Fibroblast of villous mesenchyme (primary cell): ENCODE measurements around the gene FER. TPM values are rescaled to one million over a fixed set of nuclear protein-coding genes. Genes with fewer than 3 reads are reported as not detected.

Experiments
- DNase-seq: peaks from one replicate; pipeline ENCODE4 v3.0.0-alpha.2; 2010; ENCODE audit warnings: low read depth
- H3K4me3 ChIP-seq: 2 replicates; pipeline ENCODE4 v1.5.1; 2011; ENCODE audit warnings: low read depth, mild to moderate bottlenecking, low read length
- CTCF ChIP-seq: IDR thresholded peaks from 2 replicates; pipeline ENCODE4 v1.5.1; 2012; ENCODE audit warnings: low read depth, mild to moderate bottlenecking, low read length; ENCODE audit not compliant: insufficient read depth
- total RNA-seq: library from RNA; depleted of rRNA; stranded (reverse); fragments of >200 nt; gene quantifications from 2 replicates; pipeline ENCODE4 v1.2.3, GENCODE V29; 2012

FER gene
- total RNA-seq, 1 donor, result 43.6 TPM

- no peak overlapping the region for H3K4me3 ChIP-seq
- no peak for DNase-seq
- TF ChIP-seq CTCF, result no peak
Observed at GRCh38 chr5:108715408-108715807, 32.3 kb upstream of the FER start.

GRCh38 chr5:108720391-108720790 lies 27.3 kb upstream of the FER start:
- H3K4me3 ChIP-seq, result no peak overlapping the region
- DNase-seq, result no peak
- no peak for TF ChIP-seq CTCF

GRCh38 chr5:108726446-108727235 lies 21.1 kb upstream of the FER start:
- DNase-seq, result no peak
- TF ChIP-seq CTCF, result no peak
- peak overlapping the region; percentile 82 for H3K4me3 ChIP-seq

- H3K4me3 ChIP-seq, result peak overlapping the region; percentile 82
- DNase-seq, result peak; percentile 35
- no peak for TF ChIP-seq CTCF
Observed at GRCh38 chr5:108727236-108727650, 20.5 kb upstream of the FER start.

- DNase-seq, result peak; percentile 92
- no peak for TF ChIP-seq CTCF
- H3K4me3 ChIP-seq, result peak overlapping the region; percentile 82
Observed at GRCh38 chr5:108727651-108728565, 19.8 kb upstream of the FER start.

GRCh38 chr5:108728566-108729241 lies 19.0 kb upstream of the FER start:
- DNase-seq, result peak; percentile 37
- peak overlapping the region; percentile 82 for H3K4me3 ChIP-seq
- TF ChIP-seq CTCF, result no peak
